Left lobe of liver (tissue), 2 donors: Measurements from ENCODE around the gene GBA2. TPM values are rescaled to one million over a fixed set of nuclear protein-coding genes. Genes with fewer than 3 reads are reported as not detected.
A peak's percentile ranks its signal among the peaks of the same experiment; 100 is the strongest.

Source experiments
- ATAC-seq: fragments of 200-7000 bp; cut with Tn5 transposase; one replicate; pipeline ENCODE4 v1.9.1; 2020; ENCODE audit warnings: mild to moderate bottlenecking, moderate library complexity
- DNase-seq: peaks from one replicate; pipeline ENCODE4 v3.0.0-alpha.2; 2020; ENCODE audit warnings: low spot score
- total RNA-seq: library from RNA; stranded (reverse); gene quantifications from one replicate; pipeline ENCODE4 v1.2.1, GENCODE V29; 2021
- donor health status: DM: no; HTN: no; CAD: no; lungs with moderate emphysema.
- donor health status: DM: no; HTN: yes; CAD: no.

Gene GBA2
- total RNA-seq, 1 donor from 2014 or later = 44.0 TPM

- ATAC-seq (peak; percentile 5), DNase-seq (no peak)
These were observed 51.5 kb downstream of the GBA2 start for GRCh38 chr9:35697486-35697885.

- DNase-seq (no peak), ATAC-seq (peak; percentile 93)
These were observed 52.4 kb downstream of the GBA2 start for GRCh38 chr9:35696520-35697215.

- ATAC-seq (no peak), DNase-seq (no peak)
These were observed 53.1 kb downstream of the GBA2 start for GRCh38 chr9:35695943-35696401.

GRCh38 chr9:35691757-35692301 is 57.2 kb downstream of the GBA2 start:
- ATAC-seq = no peak
- DNase-seq = no peak

- ATAC-seq = no peak
- DNase-seq = no peak
These were observed 57.7 kb downstream of the GBA2 start for GRCh38 chr9:35691334-35691650.

- no peak for DNase-seq
- peak; percentile 70 for ATAC-seq
These were observed 58.3 kb downstream of the GBA2 start for GRCh38 chr9:35690614-35691333.

- ATAC-seq (no peak), DNase-seq (no peak)
These were observed 58.8 kb downstream of the GBA2 start for GRCh38 chr9:35690294-35690613.

GRCh38 chr9:35689542-35690293 is 59.3 kb downstream of the GBA2 start, which contains the start of gene TPM2:
Gene TPM2, minus strand, starts transcription at chr9:35689925. Its CDS starts 108 bp downstream, at chr9:35689817.
- ATAC-seq (peak; percentile 14), DNase-seq (no peak)

- no peak for DNase-seq
- no peak for ATAC-seq
These were observed 60.2 kb downstream of the GBA2 start for GRCh38 chr9:35688558-35689541.

GRCh38 chr9:35687972-35688557 is 61.0 kb downstream of the GBA2 start:
- DNase-seq (no peak), ATAC-seq (no peak)

GRCh38 chr9:35687306-35687705 is 61.7 kb downstream of the GBA2 start:
- DNase-seq (no peak), ATAC-seq (no peak)

Other genes starting within 250 kb of the GBA2 start
- gene TESK1, start 144.0 kb downstream of the GBA2 start, total RNA-seq = 15.6 TPM
- 0.93 TPM for gene CD72, start 130.8 kb downstream of the GBA2 start, total RNA-seq
- 0.23 TPM for gene SIT1, start 98.3 kb downstream of the GBA2 start, total RNA-seq
- gene RMRP, start 91.2 kb downstream of the GBA2 start, total RNA-seq = 13,056 TPM
- gene CCDC107, start 90.9 kb downstream of the GBA2 start, total RNA-seq = 12.6 TPM
- 0.40 TPM for gene ARHGEF39, start 84.0 kb downstream of the GBA2 start, total RNA-seq
- gene CA9, start 75.3 kb downstream of the GBA2 start, total RNA-seq = 0.96 TPM
- 6.6 TPM for gene TPM2, start 59.3 kb downstream of the GBA2 start, total RNA-seq
- gene TLN1, start 17.0 kb downstream of the GBA2 start, total RNA-seq = 107 TPM
- gene CREB3, start 16.6 kb downstream of the GBA2 start, total RNA-seq = 13.9 TPM
- 14.5 TPM for gene RGP1, start 59 bp upstream of the GBA2 start, total RNA-seq
- gene MSMP, start 5.0 kb upstream of the GBA2 start, total RNA-seq = 1.5 TPM
- 3.3 TPM for gene NPR2, start 42.4 kb upstream of the GBA2 start, total RNA-seq
- gene SPAG8, start 63.0 kb upstream of the GBA2 start, total RNA-seq = 0.50 TPM
- gene HINT2, start 65.8 kb upstream of the GBA2 start, total RNA-seq = 71.5 TPM
- not detected for gene FAM221B, start 79.5 kb upstream of the GBA2 start, total RNA-seq
- gene TMEM8B, start 80.0 kb upstream of the GBA2 start, total RNA-seq = 4.4 TPM
- gene OR13J1, start 121.2 kb upstream of the GBA2 start, total RNA-seq = not detected
- 0.96 TPM for gene HRCT1, start 157.0 kb upstream of the GBA2 start, total RNA-seq
- 1.1 TPM for gene SPAAR, start 160.3 kb upstream of the GBA2 start, total RNA-seq
- not detected for gene OR2S2, start 208.9 kb upstream of the GBA2 start, total RNA-seq